HepG2 (cell line): ENCODE data around the gene SLC35A3. TPM values are rescaled to one million over a fixed set of nuclear protein-coding genes. Genes with fewer than 3 reads are reported as not detected.

Experiments used
- BRCA1 ChIP-seq: sonication (generic); formaldehyde crosslinking; IDR thresholded peaks from 2 replicates; pipeline ENCODE4 v1.4.0; 2020; ENCODE audit warnings: missing genetic modification reagents
- CENPBD1 ChIP-seq: sonication (generic); formaldehyde crosslinking; IDR thresholded peaks from 2 replicates; pipeline ENCODE4 v1.8.0; 2022; ENCODE audit warnings: missing genetic modification reagents, low read depth, mild to moderate bottlenecking, borderline replicate concordance
- GLI4 ChIP-seq: sonication (generic); formaldehyde crosslinking; IDR thresholded peaks from 2 replicates; pipeline ENCODE4 v1.5.1; 2020; ENCODE audit warnings: missing genetic modification reagents, mild to moderate bottlenecking, moderate library complexity, borderline replicate concordance
- KLF15 ChIP-seq: sonication (generic); formaldehyde crosslinking; IDR thresholded peaks from 2 replicates; pipeline ENCODE4 v1.8.1; 2023; ENCODE audit warnings: borderline replicate concordance, mild to moderate bottlenecking, inconsistent platforms, missing genetic modification reagents, mixed read lengths
- KLF16 ChIP-seq, 2 experiments: sonication (generic) in 1 of 2; formaldehyde crosslinking in 1 of 2; IDR thresholded peaks; 2 replicates each; pipeline versions ENCODE4 v1.6.1 to v1.8.0; 2016 to 2023; ENCODE audit warnings: missing genetic modification reagents in 2 of 2, missing compliant biosample characterization in 1 of 2
- MIER2 ChIP-seq: IDR thresholded peaks from 2 replicates; pipeline ENCODE4 v1.6.1; 2016; ENCODE audit warnings: missing biosample characterization, missing genetic modification reagents
- MYNN ChIP-seq: sonication (generic); formaldehyde crosslinking; IDR thresholded peaks from 2 replicates; pipeline ENCODE4 v1.4.0; 2020; ENCODE audit warnings: mild to moderate bottlenecking, low read depth, missing genetic modification reagents
- NFE2 ChIP-seq: sonication (generic); formaldehyde crosslinking; IDR thresholded peaks from 2 replicates; pipeline ENCODE4 v1.4.0; 2020; ENCODE audit warnings: missing genetic modification reagents
- NFKB2 ChIP-seq: sonication (generic); formaldehyde crosslinking; IDR thresholded peaks from 2 replicates; pipeline ENCODE4 v1.4.0; 2020; ENCODE audit warnings: missing genetic modification reagents, borderline replicate concordance
- PHF8 ChIP-seq: sonication (generic); formaldehyde crosslinking; IDR thresholded peaks from 2 replicates; pipeline ENCODE4 v1.5.0; 2020; ENCODE audit warnings: missing genetic modification reagents
- THAP9 ChIP-seq: sonication (generic); formaldehyde crosslinking; IDR thresholded peaks from 2 replicates; pipeline ENCODE4; 2020; ENCODE audit warnings: missing genetic modification reagents, mild to moderate bottlenecking, borderline replicate concordance
- TMF1 ChIP-seq: sonication (generic); formaldehyde crosslinking; IDR thresholded peaks from 2 replicates; pipeline ENCODE4 v1.8.1; 2022; ENCODE audit warnings: low read depth, missing genetic modification reagents
- TSC22D2 ChIP-seq: sonication (generic); formaldehyde crosslinking; IDR thresholded peaks from 2 replicates; pipeline ENCODE4 v1.5.1; 2020; ENCODE audit warnings: missing genetic modification reagents, mild to moderate bottlenecking, borderline replicate concordance
- ZBTB49 ChIP-seq: sonication (generic); formaldehyde crosslinking; IDR thresholded peaks from 2 replicates; pipeline ENCODE4 v1.4.0; 2020; ENCODE audit warnings: missing genetic modification reagents, borderline replicate concordance
- ZBTB7B ChIP-seq: sonication (generic); formaldehyde crosslinking; IDR thresholded peaks from 2 replicates; pipeline ENCODE4 v1.4.0; 2020; ENCODE audit warnings: missing genetic modification reagents
- ZNF12 ChIP-seq: sonication (generic); formaldehyde crosslinking; IDR thresholded peaks from 2 replicates; pipeline ENCODE4 v1.5.0; 2020; ENCODE audit warnings: missing genetic modification reagents
- ZSCAN25 ChIP-seq: sonication (generic); formaldehyde crosslinking; IDR thresholded peaks from 2 replicates; pipeline ENCODE4 v1.8.0; 2022; ENCODE audit warnings: mild to moderate bottlenecking, missing genetic modification reagents
- polyA plus RNA-seq, 8 experiments: library from polyadenylated mRNA; depleted of rRNA in 3 of 8; stranded (reverse) in 7 of 8; unstranded in 1 of 8; fragments of >200 nt; fragmentation: Illumina TruSeq in 4 of 8; extraction: Trizol in 4 of 8; gene quantifications; 2 replicates each; pipeline versions ENCODE4 v1.2.1 to v1.2.3, GENCODE V29; 2011 to 2016; ENCODE audit warnings: low read depth in 4 of 8, missing spikeins in 1 of 8, mixed read lengths in 1 of 8; ENCODE audit not compliant: insufficient read depth in 1 of 8
- total RNA-seq, 5 experiments: library from RNA; depleted of rRNA; stranded (reverse); fragments of >200 nt; fragmentation: Illumina TruSeq; extraction: Trizol; gene quantifications; 2 replicates each; pipeline ENCODE4 v1.2.3, GENCODE V29; 2016; ENCODE audit warnings: low read depth in 1 of 5
- TF ChIP-seq, protein P1 (sequence below), 2 experiments: sonication (generic) in 1 of 2; formaldehyde crosslinking in 1 of 2; IDR thresholded peaks; 2 replicates each; pipeline versions ENCODE4 v1.4.0 to v1.6.1; 2018 to 2020; ENCODE audit warnings: missing genetic modification reagents in 2 of 2, borderline replicate concordance in 1 of 2, low read depth in 1 of 2, mild to moderate bottlenecking in 1 of 2, missing biosample characterization in 1 of 2
- TF ChIP-seq, protein P2 (sequence below): IDR thresholded peaks from 2 replicates; pipeline ENCODE4 v1.6.1; 2016; ENCODE audit warnings: missing biosample characterization, missing genetic modification reagents, low read depth

The SLC35A3 gene
- total and polyA plus RNA-seq, 2 of the 13 experiments (the other 11 are each of a cell fraction or from before 2014, with no cell fraction given) = 11.2 to 24.9 TPM

DNA sequence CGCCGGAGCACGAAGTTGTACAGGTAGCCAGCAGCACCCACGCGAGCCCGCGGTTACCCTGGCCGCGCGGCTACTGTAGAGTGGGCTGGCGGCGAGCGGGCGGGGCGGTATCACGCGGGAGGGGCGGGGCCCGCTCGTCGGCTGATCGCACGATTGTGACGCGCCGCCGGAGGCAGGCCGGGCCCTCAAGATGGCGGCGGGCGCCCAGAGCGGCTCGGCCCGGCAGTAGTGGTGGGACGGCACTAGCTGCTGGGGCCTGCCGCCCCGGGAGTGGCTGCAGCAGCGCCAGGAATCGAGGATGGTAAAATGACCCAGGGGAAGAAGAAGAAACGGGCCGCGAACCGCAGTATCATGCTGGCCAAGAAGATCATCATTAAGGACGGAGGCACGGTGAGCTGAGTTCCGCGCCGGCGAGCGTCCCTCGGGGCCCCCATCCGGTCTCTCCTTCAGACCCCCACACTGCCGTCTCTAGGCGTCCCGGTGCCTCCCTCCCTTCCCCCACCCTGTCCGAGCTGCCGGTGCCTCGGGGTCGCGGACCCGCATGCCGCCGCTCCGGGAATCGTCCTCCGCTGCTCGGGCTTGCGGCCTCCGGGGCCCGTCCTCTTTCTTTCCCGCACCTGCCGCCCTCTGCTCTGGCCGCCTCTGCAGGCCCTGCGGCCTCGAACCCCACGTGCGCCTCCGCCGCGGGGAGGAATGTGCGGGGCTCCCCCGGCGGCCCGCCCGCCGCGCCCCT, 68.3 kb downstream of the SLC35A3 start (continued):
- TF ChIP-seq, protein P1, sequence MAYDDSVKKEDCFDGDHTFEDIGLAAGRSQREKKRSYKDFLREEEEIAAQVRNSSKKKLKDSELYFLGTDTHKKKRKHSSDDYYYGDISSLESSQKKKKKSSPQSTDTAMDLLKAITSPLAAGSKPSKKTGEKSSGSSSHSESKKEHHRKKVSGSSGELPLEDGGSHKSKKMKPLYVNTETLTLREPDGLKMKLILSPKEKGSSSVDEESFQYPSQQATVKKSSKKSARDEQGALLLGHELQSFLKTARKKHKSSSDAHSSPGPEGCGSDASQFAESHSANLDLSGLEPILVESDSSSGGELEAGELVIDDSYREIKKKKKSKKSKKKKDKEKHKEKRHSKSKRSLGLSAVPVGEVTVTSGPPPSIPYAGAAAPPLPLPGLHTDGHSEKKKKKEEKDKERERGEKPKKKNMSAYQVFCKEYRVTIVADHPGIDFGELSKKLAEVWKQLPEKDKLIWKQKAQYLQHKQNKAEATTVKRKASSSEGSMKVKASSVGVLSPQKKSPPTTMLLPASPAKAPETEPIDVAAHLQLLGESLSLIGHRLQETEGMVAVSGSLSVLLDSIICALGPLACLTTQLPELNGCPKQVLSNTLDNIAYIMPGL (CRISPR knock-in tag; IDR thresholded peaks at IDR 0.05; ENCODE audit: borderline replicate concordance in 1 of 2, low read depth in 1 of 2) = peak; percentile 61 to 68; a peak in 3 of 4 replicates
- peak; percentile 27 for TF ChIP-seq ZNF12
- 0 out of 2 replicates have a peak, but pooled peaks have one; percentile 14 for TF ChIP-seq TSC22D2 (CRISPR knock-in tag)
- TF ChIP-seq NFKB2 (CRISPR knock-in tag) = peak; percentile 88; the same call in 1 of the 2 replicates
- TF ChIP-seq CENPBD1 (CRISPR knock-in tag) = no peak; the same call in 1 of the 2 replicates
- no peak; the same call in 1 of the 2 replicates for TF ChIP-seq THAP9 (CRISPR knock-in tag)
- TF ChIP-seq ZBTB49 (CRISPR knock-in tag) = no peak
- TF ChIP-seq ZBTB7B (CRISPR knock-in tag) = peak; percentile 25; the same call in 1 of the 2 replicates
- TF ChIP-seq ZSCAN25 (CRISPR knock-in tag) = no peak
- TF ChIP-seq GLI4 (CRISPR knock-in tag) = no peak; the same call in 1 of the 2 replicates
- TF ChIP-seq NFE2 (CRISPR knock-in tag) = no peak
- peak; percentile 90 for TF ChIP-seq PHF8 (CRISPR knock-in tag)
- TF ChIP-seq BRCA1 = no peak
- TF ChIP-seq, protein P2, sequence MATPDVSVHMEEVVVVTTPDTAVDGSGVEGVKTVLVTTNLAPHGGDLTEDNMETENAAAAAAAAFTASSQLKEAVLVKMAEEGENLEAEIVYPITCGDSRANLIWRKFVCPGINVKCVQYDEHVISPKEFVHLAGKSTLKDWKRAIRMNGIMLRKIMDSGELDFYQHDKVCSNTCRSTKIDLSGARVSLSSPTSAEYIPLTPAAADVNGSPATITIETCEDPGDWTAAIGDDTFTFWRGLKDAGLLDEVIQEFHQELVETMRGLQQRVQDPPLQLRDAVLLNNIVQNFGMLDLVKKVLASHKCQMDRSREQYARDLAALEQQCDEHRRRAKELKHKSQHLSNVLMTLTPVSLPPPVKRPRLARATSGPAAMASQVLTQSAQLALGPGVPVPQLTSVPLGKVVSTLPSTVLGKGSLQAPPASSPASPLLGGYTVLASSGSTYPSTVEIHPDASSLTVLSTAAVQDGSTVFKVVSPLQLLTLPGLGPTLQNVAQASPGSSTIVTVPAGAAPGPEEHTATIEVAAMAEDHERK (CRISPR knock-in tag) = 0 out of 2 replicates have a peak, but pooled peaks have one; percentile 21
- TF ChIP-seq KLF16 (CRISPR knock-in tag; IDR thresholded peaks at IDR 0.05) = peak in 1 of 2 experiments; percentile 83; a peak in 2 of 4 replicates
- TF ChIP-seq MYNN (CRISPR knock-in tag) = no peak
- peak; percentile 39; the same call in 1 of the 2 replicates for TF ChIP-seq KLF15
- TF ChIP-seq MIER2 (CRISPR knock-in tag) = peak; percentile 11; the same call in 1 of the 2 replicates
- TF ChIP-seq TMF1 (CRISPR knock-in tag) = peak; percentile 88; the same call in 1 of the 2 replicates
